Breast epithelium (tissue), 3 donors: Measurements from ENCODE around the gene CASKIN2.

ENCODE experiments used
- CTCF ChIP-seq, 3 donors: fragments of 450-650 bp; IDR thresholded peaks; one replicate each; pipeline ENCODE4 v1.5.1; 2016 to 2017; ENCODE audit warnings: antibody characterized with exemption in 3 of 3, mild to moderate bottlenecking in 3 of 3, moderate library complexity in 3 of 3
- POLR2A ChIP-seq: fragments of 450-650 bp; IDR thresholded peaks from one replicate; pipeline ENCODE4 v1.6.1; 2016; ENCODE audit warnings: antibody characterized with exemption, mild to moderate bottlenecking, moderate library complexity

- TF ChIP-seq CTCF (IDR thresholded peaks at IDR 0.05) (no peak), POLR2A (no peak)
Measured at GRCh38 chr17:75553295-75554110, 38.2 kb upstream of the CASKIN2 start.
